ENCODE results near the gene DLL4.
A peak's percentile ranks its signal among the peaks of the same experiment; 100 is the strongest.

The DLL4 gene

GRCh38 chr15:40906091-40906990 lies 22.8 kb upstream of the DLL4 start:
- Histone ChIP-seq H3K4me2 (peak overlapping the region; percentile 93), H3K4me3 (peak overlapping the region; percentile 68), H3K36me3 (peaks cover 31% of the 10 kb centered on the region), H3K9ac (peak overlapping the region; percentile 87), H4K20me1 (peaks cover 27% of the 10 kb centered on the region), H3K4me1 (peaks cover 97% of the 10 kb centered on the region), H3K9me3 (no peaks in the 10 kb centered on the region), H3K27ac (peak overlapping the region; percentile 95), H3K27me3 (no peaks in the 10 kb centered on the region)
- TF ChIP-seq Cebpa-rat (IDR thresholded peaks at IDR 0.05): no peak

- Histone ChIP-seq H3K9ac (peak overlapping the region; percentile 87), H3K4me1 (peaks cover 97% of the 10 kb centered on the region), H3K9me3 (no peaks in the 10 kb centered on the region), H3K27me3 (no peaks in the 10 kb centered on the region), H3K27ac (peak overlapping the region; percentile 95), H3K4me3 (peak overlapping the region; percentile 68), H3K4me2 (peak overlapping the region; percentile 93), H4K20me1 (peaks cover 27% of the 10 kb centered on the region), H3K36me3 (peaks cover 22% of the 10 kb centered on the region)
- no peak for TF ChIP-seq Cebpa-rat (IDR thresholded peaks at IDR 0.05)
These were observed 21.9 kb upstream of the DLL4 start for GRCh38 chr15:40906991-40907802.

DNA sequence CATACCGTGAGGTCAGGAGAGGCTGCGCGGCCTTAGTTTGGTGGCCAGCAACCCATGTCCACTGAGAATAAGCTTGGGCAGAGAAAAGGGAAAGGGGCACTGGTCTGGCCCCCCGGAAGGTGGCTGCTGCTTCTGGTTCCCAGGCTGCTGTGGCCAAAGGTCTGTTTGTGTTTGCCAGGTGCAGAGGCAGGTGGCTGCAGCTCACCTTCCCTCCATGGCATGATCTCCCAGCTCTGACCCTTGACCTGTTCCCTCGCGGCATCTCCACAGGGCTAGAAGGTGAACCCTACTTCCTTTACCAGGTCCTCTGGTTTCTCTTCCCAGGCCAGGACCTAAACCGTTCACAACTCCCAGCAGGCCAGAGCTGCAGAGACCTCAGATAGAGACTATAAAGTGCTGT lies 21.0 kb upstream of the DLL4 start:
- Histone ChIP-seq H3K36me3 (peaks cover 14% of the 10 kb centered on the region), H4K20me1 (peaks cover 18% of the 10 kb centered on the region), H3K9me3 (no peaks in the 10 kb centered on the region), H3K4me3 (no peak overlapping the region), H3K9ac (peak overlapping the region; percentile 87; the same call in 1 of the 2 replicates), H3K27me3 (no peaks in the 10 kb centered on the region), H3K27ac (peak overlapping the region; percentile 95), H3K4me2 (peak overlapping the region; percentile 93), H3K4me1 (peaks cover 97% of the 10 kb centered on the region)
- no peak for TF ChIP-seq Cebpa-rat (IDR thresholded peaks at IDR 0.05)

- Histone ChIP-seq H3K4me3 (0 out of 2 replicates have a peak overlapping the region, but pooled peaks have one; percentile 20), H3K27ac (peak overlapping the region; percentile 95), H3K9me3 (no peaks in the 10 kb centered on the region), H3K4me1 (peaks cover 93% of the 10 kb centered on the region), H4K20me1 (peaks cover under 1% of the 10 kb centered on the region; the same call in 1 of the 2 replicates), H3K36me3 (peaks cover under 1% of the 10 kb centered on the region; the same call in 1 of the 2 replicates), H3K4me2 (peak overlapping the region; percentile 93), H3K9ac (peak overlapping the region; percentile 73), H3K27me3 (no peaks in the 10 kb centered on the region)
- no peak for TF ChIP-seq Cebpa-rat (IDR thresholded peaks at IDR 0.05)
These were observed 19.2 kb upstream of the DLL4 start for GRCh38 chr15:40909662-40910630.

DNA sequence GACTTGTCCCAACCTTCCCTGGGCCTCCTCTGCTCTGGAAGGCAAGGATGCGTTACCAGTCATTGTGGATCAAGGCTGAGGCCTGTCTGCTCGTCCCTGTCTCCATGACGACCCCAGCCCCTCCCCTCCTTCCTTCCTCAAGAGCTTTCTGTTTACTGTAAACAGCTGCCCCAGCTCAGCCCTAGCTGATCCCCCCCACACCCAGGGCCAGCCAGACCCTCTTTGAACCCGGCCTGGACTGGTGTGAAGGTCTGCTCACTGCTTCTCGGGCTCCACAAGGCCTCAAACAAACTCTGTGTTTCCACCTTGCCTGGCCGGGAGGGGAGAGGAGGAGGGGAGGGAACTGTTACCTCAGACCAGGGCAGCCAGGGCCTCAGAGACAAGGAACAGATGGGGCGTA lies 18.0 kb upstream of the DLL4 start:
- peak overlapping the region; percentile 95 for H3K27ac ChIP-seq
- no peak for TF ChIP-seq Cebpa-rat (IDR thresholded peaks at IDR 0.05)

GRCh38 chr15:40911693-40912092 lies 17.4 kb upstream of the DLL4 start:
- Histone ChIP-seq H3K9ac (peak overlapping the region; percentile 73), H3K36me3 (no peaks in the 10 kb centered on the region), H3K4me1 (peaks cover 96% of the 10 kb centered on the region), H3K4me2 (peak overlapping the region; percentile 93), H3K27ac (peak overlapping the region; percentile 95), H3K9me3 (no peaks in the 10 kb centered on the region), H4K20me1 (no peaks in the 10 kb centered on the region), H3K27me3 (no peaks in the 10 kb centered on the region), H3K4me3 (no peak overlapping the region)
- no peak for TF ChIP-seq Cebpa-rat (IDR thresholded peaks at IDR 0.05)

More for the DNA sequence above, 18.0 kb upstream of the DLL4 start:
- Histone ChIP-seq H3K4me3 (0 out of 2 replicates have a peak overlapping the region, but pooled peaks have one; percentile 20), H3K9ac (peak overlapping the region; percentile 73), H4K20me1 (no peaks in the 10 kb centered on the region), H3K9me3 (no peaks in the 10 kb centered on the region), H3K4me2 (peak overlapping the region; percentile 93), H3K27me3 (no peaks in the 10 kb centered on the region), H3K36me3 (no peaks in the 10 kb centered on the region), H3K4me1 (peaks cover 93% of the 10 kb centered on the region)

- Histone ChIP-seq H3K27me3 (no peaks in the 10 kb centered on the region), H3K9ac (no peak overlapping the region), H3K9me3 (no peaks in the 10 kb centered on the region), H4K20me1 (no peaks in the 10 kb centered on the region), H3K27ac (peak overlapping the region; percentile 19; the same call in 1 of the 2 replicates), H3K4me2 (peak overlapping the region; percentile 93), H3K36me3 (no peaks in the 10 kb centered on the region), H3K4me1 (peaks cover 96% of the 10 kb centered on the region), H3K4me3 (no peak overlapping the region)
- no peak for TF ChIP-seq Cebpa-rat (IDR thresholded peaks at IDR 0.05)
These were observed 16.7 kb upstream of the DLL4 start for GRCh38 chr15:40912478-40912877.

DNA sequence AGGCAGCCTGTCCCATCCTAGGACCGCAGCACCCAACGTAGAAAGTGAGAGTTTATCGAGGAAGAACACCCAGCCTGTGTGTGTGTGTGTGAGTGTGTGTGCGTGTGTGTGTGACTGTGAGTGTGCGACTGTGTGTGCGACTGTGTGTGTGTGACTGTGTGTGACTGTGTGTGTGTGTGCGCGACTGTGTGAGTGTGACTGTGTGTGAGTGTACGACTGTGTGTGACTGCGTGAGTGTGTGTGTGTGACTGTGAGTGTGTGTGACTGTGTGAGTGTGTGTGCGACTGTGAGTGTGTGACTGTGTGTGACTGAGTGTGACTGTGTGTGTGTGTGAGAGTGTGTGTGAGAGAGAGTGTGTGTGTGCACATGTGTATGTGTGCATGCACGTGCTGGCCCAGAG lies 15.1 kb upstream of the DLL4 start:
- H3K36me3 ChIP-seq: no peaks in the 10 kb centered on the region
- H3K27me3 ChIP-seq: no peaks in the 10 kb centered on the region
- H3K4me3 ChIP-seq: no peak overlapping the region
- H3K4me2 ChIP-seq: no peak overlapping the region
- H3K9me3 ChIP-seq: no peaks in the 10 kb centered on the region
- no peak for TF ChIP-seq Cebpa-rat (IDR thresholded peaks at IDR 0.05)
- no peak overlapping the region for H3K27ac ChIP-seq
- H4K20me1 ChIP-seq: no peaks in the 10 kb centered on the region
- no peak overlapping the region for H3K9ac ChIP-seq
- H3K4me1 ChIP-seq: peaks cover 94% of the 10 kb centered on the region

DNA sequence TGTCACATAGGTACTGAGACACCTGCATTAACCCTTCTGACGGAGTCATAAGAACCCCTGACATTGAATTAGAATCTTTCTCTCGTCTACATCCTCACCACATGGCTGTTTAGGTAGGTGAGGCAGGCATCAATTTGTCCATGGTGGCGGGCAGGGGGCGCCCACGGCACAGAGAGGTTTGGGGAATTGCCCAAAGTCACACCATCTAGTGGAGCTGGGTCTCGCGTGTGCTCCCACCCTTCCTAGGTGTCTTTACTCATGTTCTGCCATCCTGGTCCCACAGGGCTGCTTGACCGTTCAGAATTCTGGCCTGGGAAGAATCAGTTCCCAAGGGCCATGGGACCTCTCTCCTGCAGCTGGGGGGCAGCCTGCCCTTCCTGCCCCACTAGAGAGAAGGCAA lies 14.7 kb upstream of the DLL4 start:
- TF ChIP-seq Cebpa-rat (IDR thresholded peaks at IDR 0.05): no peak
- peaks cover 89% of the 10 kb centered on the region for H3K4me1 ChIP-seq
- H4K20me1 ChIP-seq: no peaks in the 10 kb centered on the region
- H3K27ac ChIP-seq: peak overlapping the region; percentile 6; the same call in 1 of the 2 replicates
- no peaks in the 10 kb centered on the region for H3K36me3 ChIP-seq
- H3K27me3 ChIP-seq: no peaks in the 10 kb centered on the region
- H3K9ac ChIP-seq: peak overlapping the region; percentile 15; the same call in 1 of the 2 replicates
- peak overlapping the region; percentile 29; the same call in 1 of the 2 replicates for H3K4me2 ChIP-seq
- no peak overlapping the region for H3K4me3 ChIP-seq
- H3K9me3 ChIP-seq: no peaks in the 10 kb centered on the region

Data from BLaER1 (cell line).